Esophagus muscularis mucosa (tissue), 4 donors: ENCODE measurements around the gene NTN3.

Source experiments
- EP300 ChIP-seq: sonication (generic); formaldehyde crosslinking; IDR thresholded peaks from one replicate; pipeline ENCODE4 v1.6.1; 2017; ENCODE audit warnings: antibody characterized with exemption
- POLR2A ChIP-seq: fragments of 450-650 bp; IDR thresholded peaks from one replicate; pipeline ENCODE4 v1.6.1; 2017; ENCODE audit warnings: antibody characterized with exemption, moderate library complexity, mild to moderate bottlenecking, low read depth
- TF ChIP-seq, protein P1 (sequence below), 3 experiments: fragments of 200-600 bp in 2 of 3; fragments of 450-650 bp in 1 of 3; sonication (generic) in 2 of 3; IDR thresholded peaks; one replicate each; pipeline ENCODE4 v1.5.1; 2017 to 2019; ENCODE audit warnings: antibody characterized with exemption in 3 of 3, mild to moderate bottlenecking in 2 of 3, moderate library complexity in 1 of 3

DNA sequence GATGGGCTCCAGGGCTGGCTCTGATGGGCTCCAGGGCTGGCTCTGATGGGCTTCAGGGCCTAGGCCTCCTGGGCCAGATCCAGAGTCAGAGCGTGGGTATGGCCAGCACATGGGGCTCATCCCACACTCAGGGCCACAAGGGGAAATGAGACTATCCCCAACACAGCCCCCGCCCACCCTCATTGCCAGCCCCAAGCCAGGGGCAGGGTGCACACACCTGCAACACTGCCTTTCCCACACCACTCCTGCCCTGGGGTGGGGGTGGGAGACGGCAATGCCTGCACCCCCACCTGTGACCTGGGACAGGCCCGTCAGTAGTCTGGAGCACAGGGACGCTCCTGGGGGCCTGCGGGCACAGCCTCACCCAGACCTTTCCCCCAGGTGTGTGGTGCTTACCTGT lies 28.4 kb downstream of the NTN3 start:
- TF ChIP-seq, protein P1, sequence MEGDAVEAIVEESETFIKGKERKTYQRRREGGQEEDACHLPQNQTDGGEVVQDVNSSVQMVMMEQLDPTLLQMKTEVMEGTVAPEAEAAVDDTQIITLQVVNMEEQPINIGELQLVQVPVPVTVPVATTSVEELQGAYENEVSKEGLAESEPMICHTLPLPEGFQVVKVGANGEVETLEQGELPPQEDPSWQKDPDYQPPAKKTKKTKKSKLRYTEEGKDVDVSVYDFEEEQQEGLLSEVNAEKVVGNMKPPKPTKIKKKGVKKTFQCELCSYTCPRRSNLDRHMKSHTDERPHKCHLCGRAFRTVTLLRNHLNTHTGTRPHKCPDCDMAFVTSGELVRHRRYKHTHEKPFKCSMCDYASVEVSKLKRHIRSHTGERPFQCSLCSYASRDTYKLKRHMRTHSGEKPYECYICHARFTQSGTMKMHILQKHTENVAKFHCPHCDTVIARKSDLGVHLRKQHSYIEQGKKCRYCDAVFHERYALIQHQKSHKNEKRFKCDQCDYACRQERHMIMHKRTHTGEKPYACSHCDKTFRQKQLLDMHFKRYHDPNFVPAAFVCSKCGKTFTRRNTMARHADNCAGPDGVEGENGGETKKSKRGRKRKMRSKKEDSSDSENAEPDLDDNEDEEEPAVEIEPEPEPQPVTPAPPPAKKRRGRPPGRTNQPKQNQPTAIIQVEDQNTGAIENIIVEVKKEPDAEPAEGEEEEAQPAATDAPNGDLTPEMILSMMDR (IDR thresholded peaks at IDR 0.05) = no peak
- no peak for TF ChIP-seq POLR2A
- TF ChIP-seq EP300 = no peak
